Measurements from ENCODE around the gene ZNF544.
"Not testable (repeated sequence)": the region's sequence is repeated elsewhere in the genome, so short reads cannot be mapped to it uniquely, and the experiment has no call there.

Gene ZNF544

GRCh38 chr19:58310685-58311084 is 82.0 kb downstream of the ZNF544 start:
- H3K4me2 ChIP-seq (ENCODE audit: low read length); H3K27me3 ChIP-seq (ENCODE audit: insufficient read depth, low read length); H3F3A ChIP-seq (ENCODE audit: insufficient read depth, low read length); H3K79me2 ChIP-seq (ENCODE audit: insufficient read depth, low read length); H3K9me2 ChIP-seq (ENCODE audit: low read depth, low read length); H2AFZ ChIP-seq (ENCODE audit: low read length); H3K9me3 ChIP-seq (ENCODE audit: low read length); H4K20me1 ChIP-seq (ENCODE audit: insufficient read depth, low read length); H3K4me3 ChIP-seq (ENCODE audit: low read depth, low read length, poor library complexity, severe bottlenecking); H3K27ac ChIP-seq (ENCODE audit: low read depth, low read length, poor library complexity, severe bottlenecking); H3K9ac ChIP-seq (ENCODE audit: low read length): not testable (repeated sequence)
- Histone ChIP-seq H3K36me3 (ENCODE audit: insufficient read depth, low read length) (peaks cover 88% of the 10 kb centered on the region), H3K4me1 (ENCODE audit: insufficient read depth, low read length, severe bottlenecking) (peaks cover 11% of the 10 kb centered on the region)
- TF ChIP-seq CTCF (IDR thresholded peaks at IDR 0.05; ENCODE audit: low read length), result peak; percentile 7; the same call in 1 of the 2 replicates

GRCh38 chr19:58311345-58311865 is 82.7 kb downstream of the ZNF544 start:
- no peak for TF ChIP-seq CTCF (IDR thresholded peaks at IDR 0.05; ENCODE audit: low read length)
- no peak for TF ChIP-seq EZH2 (IDR thresholded peaks at IDR 0.05; ENCODE audit: borderline replicate concordance, low read length)
- no peak overlapping the region for H2AFZ ChIP-seq (ENCODE audit: low read length)
- no peak overlapping the region for H3K27ac ChIP-seq (ENCODE audit: low read depth, low read length, poor library complexity, severe bottlenecking)
- no peaks in the 10 kb centered on the region for H3K27me3 ChIP-seq (ENCODE audit: insufficient read depth, low read length)
- H4K20me1 ChIP-seq (ENCODE audit: insufficient read depth, low read length), result no peaks in the 10 kb centered on the region
- peaks cover 6% of the 10 kb centered on the region; the same call in 1 of the 2 replicates for H3K9me3 ChIP-seq (ENCODE audit: low read length)
- H3K4me1 ChIP-seq (ENCODE audit: insufficient read depth, low read length, severe bottlenecking), result peaks cover 4% of the 10 kb centered on the region
- 0 out of 2 replicates have a peak, but pooled peaks cover under 1% of the 10 kb centered on the region for H3K79me2 ChIP-seq (ENCODE audit: insufficient read depth, low read length)
- H3K9me2 ChIP-seq (ENCODE audit: low read depth, low read length), result no peaks in the 10 kb centered on the region
- no peak overlapping the region for H3K4me2 ChIP-seq (ENCODE audit: low read length)
- peaks cover 87% of the 10 kb centered on the region for H3K36me3 ChIP-seq (ENCODE audit: insufficient read depth, low read length)
- H3K4me3 ChIP-seq (ENCODE audit: low read depth, low read length, poor library complexity, severe bottlenecking), result no peak overlapping the region
- H3K9ac ChIP-seq (ENCODE audit: low read length), result no peak overlapping the region
- no peaks in the 10 kb centered on the region for H3F3A ChIP-seq (ENCODE audit: insufficient read depth, low read length)
